Astrocyte of the cerebellum (primary cell): ENCODE measurements around the gene CHRM2.

Source experiments
- DNase-seq: peaks from one replicate; pipeline ENCODE4 v3.0.0-alpha.2; 2011; ENCODE audit warnings: low read depth
- H3K4me3 ChIP-seq: 2 replicates; pipeline ENCODE4 v1.5.1; 2011; ENCODE audit warnings: mild to moderate bottlenecking, low read depth, low read length, moderate library complexity
- CTCF ChIP-seq: IDR thresholded peaks from 2 replicates; pipeline ENCODE4 v1.5.1; 2012; ENCODE audit warnings: low read length, low read depth, moderate library complexity, mild to moderate bottlenecking; ENCODE audit errors: missing control alignments
- in situ Hi-C: cut with HindIII; loops from 2 replicates; pipeline ENCODE4 v1.10.0; 2017; ENCODE audit warnings: low sequenced_read_pairs

Gene CHRM2

DNA sequence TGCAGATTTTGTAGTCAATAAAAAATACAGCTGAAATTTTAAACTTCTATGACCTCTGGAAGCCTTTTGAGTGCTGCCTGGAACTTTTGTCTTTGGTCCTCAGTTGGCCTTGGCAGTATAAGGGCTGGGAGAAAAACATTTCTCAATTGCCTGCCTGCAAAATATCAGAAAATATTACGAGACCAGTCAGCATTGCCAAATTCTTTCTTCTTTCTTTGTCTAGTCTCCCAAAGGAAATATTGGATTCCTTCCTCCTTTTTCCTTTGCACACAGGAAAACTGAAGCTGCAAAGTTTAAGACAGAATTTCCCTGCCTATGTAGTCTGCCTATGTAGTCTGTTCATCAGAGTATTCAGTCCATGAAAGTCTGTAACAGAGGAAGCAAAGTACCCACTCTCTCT is 95.9 kb downstream of the CHRM2 start:
- in situ Hi-C loops, result no loop called here
- no peak for DNase-seq
- TF ChIP-seq CTCF, result no peak
- no peak overlapping the region for H3K4me3 ChIP-seq

- in situ Hi-C loops, result no loop called here
- H3K4me3 ChIP-seq, result no peak overlapping the region
- no peak for TF ChIP-seq CTCF
- no peak for DNase-seq
Measured at GRCh38 chr7:136966825-136967224, 98.4 kb downstream of the CHRM2 start.

- H3K4me3 ChIP-seq, result no peak overlapping the region
- in situ Hi-C loops, result no loop called here
- TF ChIP-seq CTCF, result no peak
- DNase-seq, result no peak
Measured at GRCh38 chr7:136969761-136970160, 101.3 kb downstream of the CHRM2 start.

DNA sequence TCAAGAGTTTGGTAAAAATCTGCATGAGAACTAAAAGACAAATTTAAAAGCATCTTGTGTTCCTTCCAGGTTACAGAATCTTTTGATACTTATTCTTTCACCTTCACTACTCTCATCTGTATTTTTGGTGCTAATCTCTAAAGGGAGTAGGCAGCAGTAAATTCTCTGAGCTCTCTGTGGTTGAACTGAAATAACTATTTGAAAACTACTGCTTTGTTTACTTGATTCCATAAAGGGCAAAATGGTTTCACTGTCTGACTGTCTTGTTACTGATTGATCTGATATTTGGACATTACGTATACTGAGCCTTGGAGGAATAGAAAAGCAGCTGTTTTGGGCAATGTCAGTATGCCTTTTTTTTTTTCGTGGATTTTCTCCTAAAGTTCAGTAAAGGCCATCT is 103.3 kb downstream of the CHRM2 start:
- no peak for TF ChIP-seq CTCF
- H3K4me3 ChIP-seq, result no peak overlapping the region
- DNase-seq, result no peak
- in situ Hi-C loops, result no loop called here

- in situ Hi-C loops, result no loop called here
- no peak for TF ChIP-seq CTCF
- no peak overlapping the region for H3K4me3 ChIP-seq
- DNase-seq, result no peak
Measured at GRCh38 chr7:136976504-136977251, 108.2 kb downstream of the CHRM2 start.

GRCh38 chr7:136993377-136993776 is 124.9 kb downstream of the CHRM2 start:
- no peak for TF ChIP-seq CTCF
- no peak overlapping the region for H3K4me3 ChIP-seq
- no peak for DNase-seq
- in situ Hi-C loops, result no loop called here
